Measurements from ENCODE around the gene P2RX6.

P2RX6 gene

DNA sequence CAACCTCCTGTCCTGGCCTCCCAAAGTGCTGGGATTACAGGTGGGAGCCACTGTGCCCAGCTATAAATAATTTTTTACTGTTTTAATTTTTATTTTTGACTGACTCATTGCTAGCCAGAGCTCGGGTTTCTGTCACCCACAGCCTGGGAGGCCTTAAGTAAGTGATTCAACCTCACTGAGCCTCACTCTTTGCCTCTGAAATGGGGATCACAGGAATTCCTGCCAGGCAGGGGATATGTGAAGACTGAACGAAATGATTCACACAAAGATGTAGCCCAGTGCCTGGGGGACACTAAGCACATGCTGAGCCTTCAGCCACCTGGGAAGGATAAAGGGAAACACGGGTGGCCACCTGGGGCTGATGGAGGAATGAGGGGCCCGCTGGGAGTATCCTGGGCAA is 27.0 kb downstream of the P2RX6 start:
- DNase-seq (ENCODE audit: extremely low read depth, insufficient read length), result no peak
- H3K36me3 ChIP-seq (ENCODE audit: control insufficient read depth, insufficient read depth, low read length), result no peaks in the 10 kb centered on the region
- no peaks in the 10 kb centered on the region; the same call in 1 of the 2 replicates for H3K27me3 ChIP-seq (replicated peaks; ENCODE audit: control insufficient read depth, insufficient read depth, low read length)
- H3K4me3 ChIP-seq (replicated peaks; ENCODE audit: low read depth, low read length), result no peak overlapping the region
- no peak for TF ChIP-seq CTCF (IDR thresholded peaks at IDR 0.05; ENCODE audit: insufficient read depth, low read length, poor library complexity, severe bottlenecking)

- Histone ChIP-seq H3K4me3 (replicated peaks; ENCODE audit: low read depth, low read length) (no peak overlapping the region), H3K36me3 (ENCODE audit: control insufficient read depth, insufficient read depth, low read length) (no peaks in the 10 kb centered on the region), H3K27me3 (replicated peaks; ENCODE audit: control insufficient read depth, insufficient read depth, low read length) (no peaks in the 10 kb centered on the region; the same call in 1 of the 2 replicates)
- DNase-seq (ENCODE audit: extremely low read depth, insufficient read length), result no peak
- TF ChIP-seq CTCF (IDR thresholded peaks at IDR 0.05; ENCODE audit: insufficient read depth, low read length, poor library complexity, severe bottlenecking), result no peak
Measured at GRCh38 chr22:21042978-21043859, 28.3 kb downstream of the P2RX6 start.

DNA sequence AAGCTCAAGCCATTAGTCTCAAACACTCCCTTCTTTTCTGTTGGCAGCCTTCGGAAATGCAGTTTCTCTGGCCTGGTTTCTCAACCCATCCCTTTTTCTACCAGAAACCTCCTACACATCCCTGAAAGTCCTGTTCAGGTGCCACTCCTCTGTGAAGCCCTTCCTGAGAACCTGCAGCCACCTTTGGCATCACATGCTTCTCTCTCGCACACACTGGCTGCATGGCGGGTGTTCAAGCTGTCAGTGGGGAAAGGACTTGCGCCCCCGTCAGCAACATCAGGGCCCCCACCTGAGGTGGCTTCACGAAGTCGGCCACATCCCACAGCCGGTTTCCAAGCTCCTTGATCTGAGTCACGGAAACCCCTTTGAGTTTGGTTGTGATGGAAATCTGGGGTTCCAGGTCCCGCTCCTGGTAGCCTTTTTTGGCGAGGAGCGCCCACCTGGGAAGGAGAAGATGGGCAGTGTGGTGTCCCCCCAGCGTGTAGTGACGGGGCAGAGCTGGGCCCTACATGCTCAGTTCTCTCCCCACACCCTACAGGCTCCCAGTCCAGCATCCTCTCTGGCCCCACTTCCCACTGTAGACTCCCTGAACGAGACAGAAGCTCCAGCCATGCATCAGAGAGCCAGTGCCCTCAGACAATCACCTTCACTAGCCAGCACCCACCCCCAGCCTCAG is 29.0 kb downstream of the P2RX6 start:
- Histone ChIP-seq H3K36me3 (ENCODE audit: control insufficient read depth, insufficient read depth, low read length) (no peaks in the 10 kb centered on the region), H3K4me3 (replicated peaks; ENCODE audit: low read depth, low read length) (no peak overlapping the region), H3K27me3 (replicated peaks; ENCODE audit: control insufficient read depth, insufficient read depth, low read length) (no peaks in the 10 kb centered on the region; the same call in 1 of the 2 replicates)
- no peak for TF ChIP-seq CTCF (IDR thresholded peaks at IDR 0.05; ENCODE audit: insufficient read depth, low read length, poor library complexity, severe bottlenecking)
- DNase-seq (ENCODE audit: extremely low read depth, insufficient read length), result no peak

DNA sequence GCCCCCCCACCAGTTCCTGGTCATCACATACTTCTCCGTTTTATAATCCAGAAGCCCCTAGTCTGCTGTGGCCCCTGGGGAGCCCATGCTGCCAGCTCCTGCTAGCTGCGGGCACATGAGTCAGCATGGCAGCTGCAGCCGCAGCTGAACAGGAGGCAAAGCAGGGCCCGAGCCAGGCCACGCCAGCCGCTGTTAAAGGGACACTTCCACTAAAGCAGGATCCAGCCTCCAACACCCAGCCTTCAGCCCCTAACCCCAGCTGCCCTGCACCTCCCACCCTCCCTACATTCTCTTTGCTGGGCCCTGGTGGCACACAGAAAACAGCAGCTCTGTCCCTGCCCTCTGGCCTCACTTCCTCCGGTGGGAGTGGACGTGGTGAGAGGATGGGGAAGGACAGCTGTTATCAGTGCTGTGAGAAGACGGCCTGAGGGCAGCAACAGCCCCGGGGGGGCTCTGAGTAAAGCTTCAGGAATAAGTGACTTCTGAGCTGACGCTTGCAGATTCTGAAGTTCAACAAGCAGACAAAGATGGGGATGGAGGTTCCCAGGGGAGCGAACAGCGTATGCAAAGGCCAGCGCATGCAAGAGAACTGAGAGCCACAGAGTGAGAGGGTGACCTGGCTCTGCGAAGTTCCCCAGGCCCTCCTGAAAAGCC is 30.1 kb downstream of the P2RX6 start:
- no peak for DNase-seq (ENCODE audit: extremely low read depth, insufficient read length)
- no peaks in the 10 kb centered on the region; the same call in 1 of the 2 replicates for H3K27me3 ChIP-seq (replicated peaks; ENCODE audit: control insufficient read depth, insufficient read depth, low read length)
- no peak for TF ChIP-seq CTCF (IDR thresholded peaks at IDR 0.05; ENCODE audit: insufficient read depth, low read length, poor library complexity, severe bottlenecking)
- no peaks in the 10 kb centered on the region for H3K36me3 ChIP-seq (ENCODE audit: control insufficient read depth, insufficient read depth, low read length)
- H3K4me3 ChIP-seq (replicated peaks; ENCODE audit: low read depth, low read length), result no peak overlapping the region

- DNase-seq (ENCODE audit: extremely low read depth, insufficient read length), result peak; percentile 89
- peak within 1 kb of the TSS; percentile 38 for H3K4me3 ChIP-seq (replicated peaks; ENCODE audit: low read depth, low read length)
- no peaks in the 10 kb centered on the region; the same call in 1 of the 2 replicates for H3K27me3 ChIP-seq (replicated peaks; ENCODE audit: control insufficient read depth, insufficient read depth, low read length)
- no peak for TF ChIP-seq CTCF (IDR thresholded peaks at IDR 0.05; ENCODE audit: insufficient read depth, low read length, poor library complexity, severe bottlenecking)
- H3K36me3 ChIP-seq (ENCODE audit: control insufficient read depth, insufficient read depth, low read length), result no peaks in the 10 kb centered on the region
Measured at GRCh38 chr22:21045585-21046294, 30.8 kb downstream of the P2RX6 start, which contains the start of gene LRRC74B. LRRC74B (plus strand) TSS chr22:21045946; CDS start chr22:21045987, 41 bp downstream.
